OCI-LY3 (cell line): ENCODE measurements around the gene TNS3.

Source experiments
- H2AFZ ChIP-seq: fragments of 200-600, 300-600 bp; shearing (Covaris generic); 2 replicates; pipeline ENCODE4 v1.6.0; 2014; ENCODE audit warnings: antibody characterized with exemption, low read depth, low read length
- H3K27ac ChIP-seq: fragments of 200-600, 300-600 bp; sonication (generic); 2 replicates; pipeline ENCODE4 v1.5.1; 2014; ENCODE audit warnings: mild to moderate bottlenecking, low read length, moderate library complexity, mixed read lengths
- H3K27me3 ChIP-seq: fragments of 200-600, 300-600 bp; sonication (generic); 2 replicates; pipeline ENCODE4 v1.6.1; 2014; ENCODE audit warnings: low read depth, low read length, mixed read lengths
- H3K36me3 ChIP-seq: fragments of 200-600, 300-600 bp; sonication (generic); replicated peaks from 2 replicates; pipeline ENCODE3; 2014; ENCODE audit warnings: low read depth, low read length, mixed read lengths
- H3K4me1 ChIP-seq: fragments of 300-600, 200-600 bp; sonication (generic); 2 replicates; pipeline ENCODE4 v1.6.1; 2014; ENCODE audit warnings: low read length, mixed read lengths
- H3K4me2 ChIP-seq: fragments of 200-600, 300-600 bp; sonication (generic); 2 replicates; pipeline ENCODE4 v1.6.1; 2014; ENCODE audit warnings: low read length, mixed read lengths
- H3K4me3 ChIP-seq: fragments of 300-600, 200-600 bp; sonication (generic); 2 replicates; pipeline ENCODE4 v1.5.1; 2014; ENCODE audit warnings: antibody characterized with exemption, mild to moderate bottlenecking, low read length, moderate library complexity
- H3K79me2 ChIP-seq: fragments of 300-600, 200-600 bp; shearing (Covaris generic); 2 replicates; pipeline ENCODE4 v1.6.1; 2014; ENCODE audit warnings: mild to moderate bottlenecking, low read length, mixed read lengths
- H3K9ac ChIP-seq: fragments of 300-600, 200-600 bp; shearing (Covaris generic); 2 replicates; pipeline ENCODE4 v1.6.0; 2014; ENCODE audit warnings: mild to moderate bottlenecking, low read length, moderate library complexity
- H3K9me3 ChIP-seq: fragments of 200-600, 300-600 bp; shearing (Covaris generic); 2 replicates; pipeline ENCODE4 v1.6.1; 2014; ENCODE audit warnings: low read length, mixed read lengths; ENCODE audit not compliant: insufficient read depth
- H4K20me1 ChIP-seq: fragments of 200-600, 300-600 bp; sonication (generic); 2 replicates; pipeline ENCODE4 v1.6.1; 2016; ENCODE audit warnings: low read length, mixed read lengths; ENCODE audit not compliant: insufficient read depth
- CTCF ChIP-seq: fragments of 200-600, 300-600 bp; sonication (generic); IDR thresholded peaks from 2 replicates; pipeline ENCODE4 v1.5.1; 2014; ENCODE audit warnings: antibody characterized with exemption, low read length, low read depth
- EZH2phosphoT487 ChIP-seq: fragments of 200-600 bp; shearing (Covaris generic); IDR thresholded peaks from 2 replicates; pipeline ENCODE4 v1.6.1; 2018; ENCODE audit warnings: antibody characterized with exemption, mixed run types, low read depth

Gene TNS3

GRCh38 chr7:47502240-47502877 lies 79.6 kb downstream of the TNS3 start:
- TF ChIP-seq EZH2phosphoT487 (no peak), CTCF (no peak)
- Histone ChIP-seq H3K4me2 (no peak overlapping the region), H3K9ac (no peak overlapping the region), H3K27me3 (peaks cover 7% of the 10 kb centered on the region; the same call in 1 of the 2 replicates), H3K36me3 (no peaks in the 10 kb centered on the region), H3K4me1 (peaks cover 39% of the 10 kb centered on the region), H4K20me1 (no peaks in the 10 kb centered on the region), H3K79me2 (no peaks in the 10 kb centered on the region), H3K27ac (no peak overlapping the region), H3K4me3 (no peak overlapping the region), H2AFZ (no peak overlapping the region), H3K9me3 (no peaks in the 10 kb centered on the region; the same call in 1 of the 2 replicates)

- H3K27me3 ChIP-seq, result peaks cover 7% of the 10 kb centered on the region; the same call in 1 of the 2 replicates
- no peaks in the 10 kb centered on the region for H4K20me1 ChIP-seq
- no peaks in the 10 kb centered on the region for H3K79me2 ChIP-seq
- H3K27ac ChIP-seq, result no peak overlapping the region
- H3K9me3 ChIP-seq, result no peaks in the 10 kb centered on the region; the same call in 1 of the 2 replicates
- H3K9ac ChIP-seq, result no peak overlapping the region
- no peaks in the 10 kb centered on the region for H3K36me3 ChIP-seq
- no peak for TF ChIP-seq CTCF
- TF ChIP-seq EZH2phosphoT487, result no peak
- no peak overlapping the region for H2AFZ ChIP-seq
- no peak overlapping the region for H3K4me2 ChIP-seq
- H3K4me1 ChIP-seq, result peaks cover 49% of the 10 kb centered on the region
- H3K4me3 ChIP-seq, result no peak overlapping the region
Observed at GRCh38 chr7:47501406-47501805, 80.5 kb downstream of the TNS3 start.

- Histone ChIP-seq H3K4me3 (peak overlapping the region; percentile 54), H3K9me3 (no peaks in the 10 kb centered on the region; the same call in 1 of the 2 replicates), H3K4me1 (peaks cover 61% of the 10 kb centered on the region), H3K27me3 (peaks cover 7% of the 10 kb centered on the region; the same call in 1 of the 2 replicates), H3K9ac (no peak overlapping the region), H3K4me2 (peak overlapping the region; percentile 78), H3K36me3 (no peaks in the 10 kb centered on the region), H2AFZ (no peak overlapping the region), H4K20me1 (no peaks in the 10 kb centered on the region), H3K79me2 (no peaks in the 10 kb centered on the region), H3K27ac (no peak overlapping the region)
- no peak for TF ChIP-seq EZH2phosphoT487
- TF ChIP-seq CTCF, result no peak
Observed at GRCh38 chr7:47500103-47500563, 81.8 kb downstream of the TNS3 start.

GRCh38 chr7:47498229-47499056 lies 83.5 kb downstream of the TNS3 start:
- Histone ChIP-seq H3K27me3 (peaks cover 7% of the 10 kb centered on the region; the same call in 1 of the 2 replicates), H3K9ac (no peak overlapping the region), H4K20me1 (no peaks in the 10 kb centered on the region), H3K4me3 (no peak overlapping the region), H3K4me2 (peak overlapping the region; percentile 97), H3K9me3 (no peaks in the 10 kb centered on the region; the same call in 1 of the 2 replicates), H3K79me2 (no peaks in the 10 kb centered on the region), H3K27ac (peak overlapping the region; percentile 76; the same call in 1 of the 2 replicates), H3K4me1 (peaks cover 72% of the 10 kb centered on the region), H2AFZ (no peak overlapping the region), H3K36me3 (no peaks in the 10 kb centered on the region)
- TF ChIP-seq CTCF (no peak), EZH2phosphoT487 (no peak)
